SJSA1 (cell line): ENCODE measurements around the gene TIPARP. TPM values are rescaled to one million over a fixed set of nuclear protein-coding genes. Genes with fewer than 3 reads are reported as not detected.

Source experiments
- DNase-seq, 2 experiments: peaks; one replicate each; pipeline ENCODE4 v3.0.0-alpha.2; 2015 to 2020; ENCODE audit warnings: low spot score in 2 of 2, low read depth in 1 of 2
- H3K27ac ChIP-seq: fragments of 250-450 bp; sonication (Bioruptor Pico); 2 replicates; pipeline ENCODE4 v1.5.1; 2020; ENCODE audit warnings: mild to moderate bottlenecking, moderate library complexity
- H3K27me3 ChIP-seq: fragments of 250-450 bp; sonication (Bioruptor Pico); replicated peaks from 2 replicates; pipeline ENCODE4 v1.5.1; 2020; ENCODE audit warnings: mild to moderate bottlenecking, moderate library complexity
- H3K36me3 ChIP-seq: fragments of 250-450 bp; sonication (Bioruptor Pico); 2 replicates; pipeline ENCODE4 v1.5.1; 2020; ENCODE audit warnings: mild to moderate bottlenecking
- H3K4me1 ChIP-seq: fragments of 250-450 bp; sonication (Bioruptor Pico); replicated peaks from 2 replicates; pipeline ENCODE4 v1.6.1; 2021; ENCODE audit warnings: mild to moderate bottlenecking
- H3K4me3 ChIP-seq: fragments of 250-450 bp; sonication (Bioruptor Pico); 2 replicates; pipeline ENCODE4 v1.5.1; 2020; ENCODE audit warnings: mild to moderate bottlenecking
- H3K9me3 ChIP-seq: fragments of 250-450 bp; sonication (Bioruptor Pico); replicated peaks from 2 replicates; pipeline ENCODE4 v1.5.1; 2020; ENCODE audit warnings: mild to moderate bottlenecking
- total RNA-seq: library from RNA; depleted of rRNA; stranded (reverse); fragments of >200 nt; shearing (Covaris generic); gene quantifications from 2 replicates; pipeline ENCODE4 v1.2.3, GENCODE V29; 2014

TIPARP gene
- total RNA-seq, 1 experiment from 2014 or later: 50.5 TPM

DNA sequence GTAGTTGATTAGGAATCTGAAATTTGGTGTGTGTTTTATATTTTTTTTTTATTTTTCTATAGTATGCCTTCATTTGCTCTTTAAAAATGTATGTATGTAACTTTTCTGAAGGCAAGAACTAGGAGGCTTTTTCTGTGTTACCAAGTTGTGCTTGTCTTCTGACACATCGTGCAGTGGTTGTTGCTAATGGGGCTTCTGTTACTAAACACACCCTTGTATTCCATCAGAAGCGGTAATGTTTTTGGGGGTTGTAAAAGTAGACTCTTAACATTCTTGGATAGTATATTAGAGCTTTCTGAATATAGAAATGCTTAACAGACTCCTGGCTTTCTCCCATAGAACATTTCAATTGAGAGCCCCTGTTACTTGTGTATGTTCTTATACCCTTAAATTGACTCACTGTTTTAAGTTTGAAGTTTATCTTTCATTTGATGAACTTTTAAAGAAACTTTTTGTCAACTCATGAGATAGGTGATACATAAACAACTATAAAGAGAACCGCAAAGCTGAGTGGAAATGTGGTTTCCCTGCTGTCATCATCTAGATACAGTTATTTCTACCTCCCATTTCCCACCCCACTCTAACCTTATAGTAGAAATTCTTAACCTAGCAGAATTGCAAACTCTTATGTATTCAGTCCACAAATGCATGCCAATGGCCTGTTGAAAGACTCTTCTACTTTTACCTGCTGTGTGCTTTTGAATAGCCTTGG, 2.5 kb downstream of the TIPARP start:
- Histone ChIP-seq H3K36me3 (peaks cover 55% of the 10 kb centered on the region), H3K4me3 (peak overlapping the region; percentile 76; the same call in 1 of the 2 replicates), H3K4me1 (peaks cover 28% of the 10 kb centered on the region), H3K27me3 (no peaks in the 10 kb centered on the region), H3K27ac (peak overlapping the region; percentile 14), H3K9me3 (no peaks in the 10 kb centered on the region)
- no peak for DNase-seq

DNA sequence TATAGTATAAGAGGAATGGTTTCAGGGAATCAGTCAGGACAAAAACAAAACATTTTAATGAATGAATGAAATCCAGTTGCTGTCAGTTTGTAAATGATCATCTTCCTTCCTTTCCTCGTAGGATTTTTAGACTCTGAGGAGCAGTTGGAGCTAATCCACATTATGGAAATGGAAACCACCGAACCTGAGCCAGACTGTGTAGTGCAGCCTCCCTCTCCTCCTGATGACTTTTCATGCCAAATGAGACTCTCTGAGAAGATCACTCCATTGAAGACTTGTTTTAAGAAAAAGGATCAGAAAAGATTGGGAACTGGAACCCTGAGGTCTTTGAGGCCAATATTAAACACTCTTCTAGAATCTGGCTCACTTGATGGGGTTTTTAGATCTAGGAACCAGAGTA, 3.1 kb downstream of the TIPARP start:
- peaks cover 61% of the 10 kb centered on the region for H3K36me3 ChIP-seq
- H3K27me3 ChIP-seq: no peaks in the 10 kb centered on the region
- H3K4me3 ChIP-seq: no peak overlapping the region
- no peak for DNase-seq
- H3K9me3 ChIP-seq: no peaks in the 10 kb centered on the region
- peak overlapping the region; percentile 14; the same call in 1 of the 2 replicates for H3K27ac ChIP-seq
- H3K4me1 ChIP-seq: peaks cover 28% of the 10 kb centered on the region

DNA sequence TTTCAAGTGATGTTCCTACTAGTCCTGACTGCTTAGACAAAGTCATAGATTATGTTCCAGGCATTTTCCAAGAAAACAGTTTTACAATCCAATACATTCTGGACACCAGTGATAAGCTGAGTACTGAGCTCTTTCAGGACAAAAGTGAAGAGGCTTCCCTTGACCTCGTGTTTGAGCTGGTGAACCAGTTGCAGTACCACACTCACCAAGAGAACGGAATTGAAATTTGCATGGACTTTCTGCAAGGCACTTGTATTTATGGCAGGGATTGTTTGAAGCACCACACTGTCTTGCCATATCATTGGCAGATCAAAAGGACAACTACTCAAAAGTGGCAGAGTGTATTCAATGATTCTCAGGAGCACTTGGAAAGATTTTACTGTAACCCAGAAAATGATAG, 3.8 kb downstream of the TIPARP start:
- no peak for DNase-seq
- H3K4me3 ChIP-seq: no peak overlapping the region
- H3K9me3 ChIP-seq: no peaks in the 10 kb centered on the region
- H3K4me1 ChIP-seq: peaks cover 28% of the 10 kb centered on the region
- H3K36me3 ChIP-seq: peaks cover 67% of the 10 kb centered on the region
- H3K27me3 ChIP-seq: no peaks in the 10 kb centered on the region
- no peak overlapping the region for H3K27ac ChIP-seq

DNA sequence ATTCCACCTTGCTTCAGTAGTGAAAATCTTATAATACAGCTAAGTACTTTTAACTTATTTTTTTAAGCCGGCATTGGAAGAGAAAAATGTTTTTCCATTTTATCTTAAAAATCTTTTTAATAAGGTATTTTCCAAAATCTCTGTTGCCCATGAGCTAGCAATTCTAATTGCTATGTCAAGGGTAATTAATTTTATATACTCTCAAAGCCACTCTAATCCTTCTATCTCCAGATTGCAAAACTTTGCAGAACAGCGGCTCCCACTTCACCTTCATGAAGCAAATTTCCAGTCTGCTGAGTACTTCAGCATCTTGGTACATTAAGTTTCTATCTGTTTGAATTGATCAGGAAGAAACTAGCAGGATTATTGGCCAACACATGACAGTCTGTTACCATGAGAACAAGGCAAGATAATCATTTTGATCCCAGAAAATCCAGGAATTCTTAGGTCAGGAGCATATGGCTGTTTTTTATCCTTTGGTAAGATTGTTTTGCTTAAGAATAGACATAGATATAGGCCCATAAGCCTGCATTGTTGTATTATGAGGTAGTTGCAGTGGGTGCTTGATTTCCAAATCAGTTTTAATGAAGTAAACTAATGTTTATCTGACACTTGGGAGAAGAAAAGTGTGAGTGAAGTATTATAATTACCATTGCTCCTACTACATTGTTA, 6.0 kb downstream of the TIPARP start:
- no peak overlapping the region for H3K27ac ChIP-seq
- no peak overlapping the region for H3K4me3 ChIP-seq
- no peak for DNase-seq
- no peaks in the 10 kb centered on the region for H3K9me3 ChIP-seq
- no peaks in the 10 kb centered on the region for H3K27me3 ChIP-seq
- peaks cover 29% of the 10 kb centered on the region for H3K4me1 ChIP-seq
- H3K36me3 ChIP-seq: peaks cover 76% of the 10 kb centered on the region

DNA sequence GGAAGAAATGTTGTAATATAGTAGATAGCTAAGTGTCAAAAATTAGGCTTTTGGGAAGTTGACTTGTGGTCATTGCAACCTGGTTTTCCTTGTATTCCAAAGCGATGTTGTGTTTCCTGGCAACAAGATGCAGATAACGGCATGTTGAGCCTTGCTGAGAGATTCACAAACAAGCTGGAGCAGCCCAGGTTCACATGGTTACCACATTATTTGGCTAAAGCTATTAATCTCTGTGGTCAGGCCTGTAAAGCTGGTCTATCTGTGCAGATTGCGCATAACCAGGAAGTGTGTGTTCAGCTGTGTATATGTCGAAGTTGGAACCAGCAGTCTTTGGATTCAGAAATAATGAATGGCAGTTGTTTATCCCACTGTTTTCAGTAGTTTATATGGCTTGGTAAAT, 6.6 kb downstream of the TIPARP start:
- no peaks in the 10 kb centered on the region for H3K9me3 ChIP-seq
- peaks cover 35% of the 10 kb centered on the region for H3K4me1 ChIP-seq
- peaks cover 74% of the 10 kb centered on the region for H3K36me3 ChIP-seq
- DNase-seq: no peak
- H3K27me3 ChIP-seq: no peaks in the 10 kb centered on the region
- H3K4me3 ChIP-seq: no peak overlapping the region
- H3K27ac ChIP-seq: no peak overlapping the region

DNA sequence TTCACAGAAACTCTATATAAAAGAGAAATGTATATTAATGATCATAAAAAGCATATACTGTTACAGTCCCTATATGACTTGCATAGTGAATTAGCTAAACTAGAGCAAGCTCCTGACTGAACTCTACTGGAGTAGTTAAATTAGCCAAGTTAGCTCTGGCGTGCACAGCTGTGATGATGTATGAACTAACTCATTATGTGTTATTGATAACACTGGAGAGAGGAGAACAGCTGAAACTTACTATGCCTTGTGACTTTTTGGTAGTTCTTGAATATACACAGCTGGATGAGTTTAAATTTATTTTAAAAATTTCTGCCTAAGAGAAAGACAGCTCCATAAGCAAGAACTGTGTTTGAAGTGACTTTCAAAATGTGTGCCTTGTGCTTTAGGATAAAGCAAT, 8.1 kb downstream of the TIPARP start:
- no peak for DNase-seq
- Histone ChIP-seq H3K27me3 (no peaks in the 10 kb centered on the region), H3K9me3 (no peaks in the 10 kb centered on the region), H3K36me3 (peaks cover 73% of the 10 kb centered on the region), H3K27ac (no peak overlapping the region), H3K4me3 (no peak overlapping the region), H3K4me1 (peaks cover 25% of the 10 kb centered on the region)

DNA sequence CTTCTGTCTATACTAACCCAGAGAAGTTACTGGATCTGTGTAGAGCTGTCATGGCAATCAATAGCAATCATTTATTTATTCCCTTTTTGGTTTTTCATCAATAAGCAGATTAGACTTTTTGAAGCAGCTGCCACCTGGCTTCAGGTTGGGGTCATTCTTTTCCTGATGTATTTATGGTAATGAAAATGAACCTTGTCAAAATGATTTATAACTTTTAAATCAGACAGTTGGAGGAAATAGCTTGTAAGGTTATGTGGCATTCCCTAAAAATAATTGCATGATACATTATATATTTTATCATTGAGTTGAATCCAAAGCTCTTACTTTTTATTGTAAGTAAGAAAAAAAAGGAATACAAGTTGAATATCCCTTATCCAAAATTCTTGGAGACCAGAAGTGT, 8.6 kb downstream of the TIPARP start:
- H3K27me3 ChIP-seq: no peaks in the 10 kb centered on the region
- H3K9me3 ChIP-seq: no peaks in the 10 kb centered on the region
- no peak overlapping the region for H3K27ac ChIP-seq
- peaks cover 23% of the 10 kb centered on the region for H3K4me1 ChIP-seq
- DNase-seq: no peak
- no peak overlapping the region for H3K4me3 ChIP-seq
- H3K36me3 ChIP-seq: peaks cover 73% of the 10 kb centered on the region

DNA sequence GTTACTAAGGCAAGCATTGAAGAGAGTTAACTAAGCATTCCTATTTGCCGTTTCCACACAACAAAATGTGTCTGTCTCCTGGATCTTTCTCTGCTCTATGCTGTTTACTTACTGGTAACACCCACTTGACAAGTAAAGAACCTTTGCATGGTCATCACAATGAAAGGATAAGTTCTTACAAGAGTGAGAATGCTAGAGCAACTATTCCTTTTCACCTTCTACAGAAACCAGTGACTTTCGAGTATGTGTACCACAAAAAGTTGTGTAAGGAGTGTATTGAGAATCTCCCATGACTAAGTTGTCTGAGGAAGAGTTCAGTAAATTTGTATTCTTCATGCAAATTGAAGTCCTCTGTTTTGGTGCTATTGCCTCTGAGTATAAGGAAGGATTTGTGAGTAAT, 10.8 kb downstream of the TIPARP start:
- no peak for DNase-seq
- H3K4me3 ChIP-seq: no peak overlapping the region
- H3K36me3 ChIP-seq: peaks cover 63% of the 10 kb centered on the region
- H3K27ac ChIP-seq: no peak overlapping the region
- H3K9me3 ChIP-seq: no peaks in the 10 kb centered on the region
- peaks cover 34% of the 10 kb centered on the region for H3K4me1 ChIP-seq
- H3K27me3 ChIP-seq: no peaks in the 10 kb centered on the region

DNA sequence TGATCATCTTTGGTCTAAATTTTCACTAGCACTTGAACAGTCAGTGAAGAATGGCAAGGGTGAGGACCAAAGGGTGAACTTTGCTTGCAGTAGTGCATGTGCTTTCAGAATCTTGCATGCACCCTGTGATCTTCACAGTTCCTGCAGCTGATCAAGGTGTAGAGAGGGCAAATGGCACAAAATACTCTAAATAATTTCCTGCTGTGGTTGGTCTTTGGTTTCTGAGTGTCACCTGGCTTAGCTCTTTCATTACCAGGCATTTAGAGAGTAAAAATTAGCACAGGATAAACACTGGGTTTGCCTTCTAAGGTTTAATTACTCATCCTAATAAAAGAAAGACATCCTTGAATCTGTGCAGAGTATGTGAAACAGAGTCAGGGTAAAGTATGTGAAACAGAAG, 11.4 kb downstream of the TIPARP start:
- H3K27me3 ChIP-seq: no peaks in the 10 kb centered on the region
- no peaks in the 10 kb centered on the region for H3K9me3 ChIP-seq
- H3K4me3 ChIP-seq: no peak overlapping the region
- peaks cover 58% of the 10 kb centered on the region for H3K36me3 ChIP-seq
- H3K27ac ChIP-seq: no peak overlapping the region
- DNase-seq: no peak
- peaks cover 35% of the 10 kb centered on the region for H3K4me1 ChIP-seq

DNA sequence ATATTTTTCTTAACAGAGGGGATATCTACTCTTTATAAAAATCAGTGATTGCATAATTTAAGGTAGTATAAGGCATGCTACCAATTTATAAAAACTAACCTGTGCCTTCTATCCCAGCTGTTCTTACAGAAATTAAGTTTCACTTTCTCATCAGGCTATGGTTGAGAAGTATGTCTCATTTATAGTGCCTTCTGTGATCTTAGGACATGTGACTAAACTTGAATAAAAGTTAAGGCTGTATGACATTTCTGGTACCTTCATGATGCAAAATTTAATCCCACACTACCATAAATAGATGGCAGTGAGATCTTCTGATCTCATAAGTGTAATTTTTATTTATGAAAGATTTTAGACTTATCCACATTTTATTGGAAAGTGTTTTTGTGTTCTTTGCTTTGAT, 12.6 kb downstream of the TIPARP start:
- no peak for DNase-seq
- Histone ChIP-seq H3K27ac (no peak overlapping the region), H3K36me3 (peaks cover 45% of the 10 kb centered on the region), H3K9me3 (no peaks in the 10 kb centered on the region), H3K4me3 (no peak overlapping the region), H3K27me3 (no peaks in the 10 kb centered on the region), H3K4me1 (peaks cover 42% of the 10 kb centered on the region)

DNA sequence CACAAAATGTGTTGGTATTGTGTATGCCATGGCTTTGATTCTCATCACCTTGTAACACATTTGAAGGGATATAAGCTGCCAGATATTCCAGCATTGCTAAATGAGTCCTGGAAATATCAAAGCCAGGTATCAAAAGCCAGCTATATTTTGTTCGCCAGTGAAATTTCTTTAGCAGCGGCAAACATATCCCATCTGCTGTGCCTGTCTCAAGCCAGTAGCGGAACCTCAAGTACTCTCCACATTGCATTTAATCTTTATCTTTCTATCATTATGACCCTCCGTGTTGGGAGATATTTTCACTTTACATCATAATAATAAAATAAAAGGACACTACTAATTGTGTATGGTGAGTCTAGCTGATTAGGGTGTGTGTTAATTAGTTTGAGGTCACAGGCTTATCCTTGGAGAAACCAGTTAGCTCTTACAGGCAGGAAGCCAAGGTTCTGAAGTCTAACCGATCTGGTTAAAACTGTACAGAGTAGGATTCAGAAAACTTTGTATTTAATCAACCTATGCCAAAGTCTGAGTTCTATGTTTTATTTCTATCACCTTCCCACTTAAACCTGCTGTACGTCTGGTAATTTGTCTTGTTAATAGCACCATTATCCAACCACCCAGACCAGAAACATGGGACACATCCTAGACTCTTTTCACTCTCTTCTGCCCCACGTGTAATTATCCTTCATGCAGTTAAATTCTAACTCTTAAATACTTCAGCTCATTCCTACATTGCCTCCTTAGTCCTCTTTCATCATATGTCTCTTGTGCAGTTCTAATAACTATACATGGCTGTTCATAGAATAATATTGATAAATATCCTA, 14.5 kb downstream of the TIPARP start:
- H3K4me1 ChIP-seq: peaks cover 57% of the 10 kb centered on the region
- H3K9me3 ChIP-seq: no peaks in the 10 kb centered on the region
- H3K27me3 ChIP-seq: no peaks in the 10 kb centered on the region
- DNase-seq: no peak
- H3K36me3 ChIP-seq: peaks cover 33% of the 10 kb centered on the region
- H3K27ac ChIP-seq: no peak overlapping the region
- H3K4me3 ChIP-seq: no peak overlapping the region

DNA sequence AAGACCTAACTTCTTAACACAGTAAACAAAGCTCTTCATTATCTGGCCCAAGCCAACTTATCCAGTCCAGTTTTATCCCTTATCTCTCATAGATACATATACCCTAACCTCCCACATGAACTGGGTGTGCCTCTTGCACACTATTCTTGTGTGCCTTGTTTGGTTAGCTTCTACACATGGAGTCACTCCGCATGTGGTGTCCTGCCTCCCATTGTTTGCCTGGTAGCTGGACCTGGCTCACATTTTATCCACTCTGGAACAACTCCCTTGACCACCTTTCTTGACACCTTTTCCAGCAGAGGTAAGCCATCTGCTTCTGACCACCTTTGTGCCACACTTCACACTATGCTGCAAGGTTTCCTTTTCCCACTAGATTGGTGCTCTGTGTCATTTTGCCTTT, 15.2 kb downstream of the TIPARP start:
- no peaks in the 10 kb centered on the region for H3K27me3 ChIP-seq
- no peak overlapping the region for H3K4me3 ChIP-seq
- DNase-seq: no peak
- H3K27ac ChIP-seq: no peak overlapping the region
- H3K4me1 ChIP-seq: peaks cover 63% of the 10 kb centered on the region
- no peaks in the 10 kb centered on the region for H3K9me3 ChIP-seq
- peaks cover 38% of the 10 kb centered on the region for H3K36me3 ChIP-seq

DNA sequence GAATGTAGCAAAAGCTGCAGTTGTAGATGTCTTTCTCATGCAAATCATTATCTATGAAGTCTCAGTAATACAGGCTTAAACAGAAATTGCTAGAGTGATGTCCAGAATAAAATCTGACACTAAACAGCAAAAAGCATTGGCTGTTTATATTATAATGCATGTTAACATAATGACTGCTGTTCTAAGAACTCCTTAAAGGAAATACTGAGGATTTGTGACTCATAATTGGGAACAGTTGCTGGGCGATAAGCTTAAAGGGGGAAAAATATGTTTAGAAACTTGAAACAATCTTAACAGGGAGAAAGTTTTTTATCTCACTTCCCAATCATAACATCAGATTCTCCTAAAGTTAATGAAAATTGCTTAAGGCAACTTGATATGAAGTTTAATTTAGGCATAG, 17.5 kb downstream of the TIPARP start:
- Histone ChIP-seq H3K27ac (peak overlapping the region; percentile 44), H3K4me3 (no peak overlapping the region), H3K36me3 (peaks cover 49% of the 10 kb centered on the region), H3K9me3 (no peaks in the 10 kb centered on the region), H3K27me3 (no peaks in the 10 kb centered on the region), H3K4me1 (peaks cover 63% of the 10 kb centered on the region)
- DNase-seq: peak in 1 of 2 experiments; percentile 52

DNA sequence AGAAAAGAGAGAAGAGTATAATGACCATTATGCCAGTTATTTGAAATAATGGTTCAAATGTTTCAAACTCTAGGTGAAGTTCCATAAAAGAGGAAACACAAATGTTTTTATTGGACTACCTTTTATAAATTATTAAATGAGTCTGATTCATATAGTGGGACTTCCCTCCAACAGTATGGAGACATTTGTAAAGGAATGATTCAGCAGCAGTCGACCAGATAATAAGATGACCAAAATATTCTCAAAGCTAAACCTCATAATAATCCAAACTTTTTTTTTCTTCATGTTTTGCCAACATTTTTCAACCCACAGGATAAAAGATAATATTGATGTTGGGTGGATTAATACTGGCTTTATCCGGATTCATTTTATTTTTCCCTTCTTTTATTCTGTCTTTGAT, 18.8 kb downstream of the TIPARP start:
- Histone ChIP-seq H3K4me1 (peaks cover 61% of the 10 kb centered on the region), H3K4me3 (no peak overlapping the region), H3K36me3 (peaks cover 50% of the 10 kb centered on the region), H3K27me3 (no peaks in the 10 kb centered on the region), H3K9me3 (no peaks in the 10 kb centered on the region), H3K27ac (peak overlapping the region; percentile 44; the same call in 1 of the 2 replicates)
- no peak for DNase-seq
